OCI-LY3 (cell line): ENCODE measurements around the gene CHD6.

ENCODE experiments used
- H2AFZ ChIP-seq: fragments of 200-600, 300-600 bp; shearing (Covaris generic); 2 replicates; pipeline ENCODE4 v1.6.0; 2014; ENCODE audit warnings: antibody characterized with exemption, low read depth, low read length
- H3K27ac ChIP-seq: fragments of 200-600, 300-600 bp; sonication (generic); 2 replicates; pipeline ENCODE4 v1.5.1; 2014; ENCODE audit warnings: mild to moderate bottlenecking, low read length, moderate library complexity, mixed read lengths
- H3K27me3 ChIP-seq: fragments of 200-600, 300-600 bp; sonication (generic); 2 replicates; pipeline ENCODE4 v1.6.1; 2014; ENCODE audit warnings: low read depth, low read length, mixed read lengths
- H3K36me3 ChIP-seq: fragments of 200-600, 300-600 bp; sonication (generic); replicated peaks from 2 replicates; pipeline ENCODE3; 2014; ENCODE audit warnings: low read depth, low read length, mixed read lengths
- H3K4me1 ChIP-seq: fragments of 300-600, 200-600 bp; sonication (generic); 2 replicates; pipeline ENCODE4 v1.6.1; 2014; ENCODE audit warnings: low read length, mixed read lengths
- H3K4me2 ChIP-seq: fragments of 200-600, 300-600 bp; sonication (generic); 2 replicates; pipeline ENCODE4 v1.6.1; 2014; ENCODE audit warnings: low read length, mixed read lengths
- H3K4me3 ChIP-seq: fragments of 300-600, 200-600 bp; sonication (generic); 2 replicates; pipeline ENCODE4 v1.5.1; 2014; ENCODE audit warnings: antibody characterized with exemption, mild to moderate bottlenecking, low read length, moderate library complexity
- H3K79me2 ChIP-seq: fragments of 300-600, 200-600 bp; shearing (Covaris generic); 2 replicates; pipeline ENCODE4 v1.6.1; 2014; ENCODE audit warnings: mild to moderate bottlenecking, low read length, mixed read lengths
- H3K9ac ChIP-seq: fragments of 300-600, 200-600 bp; shearing (Covaris generic); 2 replicates; pipeline ENCODE4 v1.6.0; 2014; ENCODE audit warnings: mild to moderate bottlenecking, low read length, moderate library complexity
- H3K9me3 ChIP-seq: fragments of 200-600, 300-600 bp; shearing (Covaris generic); 2 replicates; pipeline ENCODE4 v1.6.1; 2014; ENCODE audit warnings: low read length, mixed read lengths; ENCODE audit not compliant: insufficient read depth
- H4K20me1 ChIP-seq: fragments of 200-600, 300-600 bp; sonication (generic); 2 replicates; pipeline ENCODE4 v1.6.1; 2016; ENCODE audit warnings: low read length, mixed read lengths; ENCODE audit not compliant: insufficient read depth
- CTCF ChIP-seq: fragments of 200-600, 300-600 bp; sonication (generic); IDR thresholded peaks from 2 replicates; pipeline ENCODE4 v1.5.1; 2014; ENCODE audit warnings: antibody characterized with exemption, low read length, low read depth
- EZH2phosphoT487 ChIP-seq: fragments of 200-600 bp; shearing (Covaris generic); IDR thresholded peaks from 2 replicates; pipeline ENCODE4 v1.6.1; 2018; ENCODE audit warnings: antibody characterized with exemption, mixed run types, low read depth

The CHD6 gene

GRCh38 chr20:41534170-41534569 is 84.0 kb downstream of the CHD6 start:
- Histone ChIP-seq H3K9ac (no peak overlapping the region), H3K4me1 (no peaks in the 10 kb centered on the region), H3K4me2 (no peak overlapping the region), H4K20me1 (peaks cover 17% of the 10 kb centered on the region; the same call in 1 of the 2 replicates), H3K79me2 (peaks cover 7% of the 10 kb centered on the region), H3K36me3 (peaks cover 40% of the 10 kb centered on the region), H3K4me3 (no peak overlapping the region), H3K27me3 (no peaks in the 10 kb centered on the region), H2AFZ (no peak overlapping the region), H3K9me3 (0 out of 2 replicates have a peak, but pooled peaks cover 3% of the 10 kb centered on the region), H3K27ac (no peak overlapping the region)
- TF ChIP-seq CTCF, result no peak
- no peak for TF ChIP-seq EZH2phosphoT487

- no peak overlapping the region for H3K27ac ChIP-seq
- H3K4me1 ChIP-seq, result no peaks in the 10 kb centered on the region
- H4K20me1 ChIP-seq, result peaks cover 18% of the 10 kb centered on the region; the same call in 1 of the 2 replicates
- TF ChIP-seq EZH2phosphoT487 (no peak), CTCF (no peak)
- H3K9me3 ChIP-seq, result 0 out of 2 replicates have a peak, but pooled peaks cover 3% of the 10 kb centered on the region
- no peaks in the 10 kb centered on the region for H3K27me3 ChIP-seq
- peaks cover 37% of the 10 kb centered on the region for H3K36me3 ChIP-seq
- H3K4me3 ChIP-seq, result no peak overlapping the region
- peaks cover 8% of the 10 kb centered on the region for H3K79me2 ChIP-seq
- H2AFZ ChIP-seq, result no peak overlapping the region
- H3K9ac ChIP-seq, result no peak overlapping the region
- no peak overlapping the region for H3K4me2 ChIP-seq
These were observed 84.5 kb downstream of the CHD6 start for GRCh38 chr20:41533537-41534136.

DNA sequence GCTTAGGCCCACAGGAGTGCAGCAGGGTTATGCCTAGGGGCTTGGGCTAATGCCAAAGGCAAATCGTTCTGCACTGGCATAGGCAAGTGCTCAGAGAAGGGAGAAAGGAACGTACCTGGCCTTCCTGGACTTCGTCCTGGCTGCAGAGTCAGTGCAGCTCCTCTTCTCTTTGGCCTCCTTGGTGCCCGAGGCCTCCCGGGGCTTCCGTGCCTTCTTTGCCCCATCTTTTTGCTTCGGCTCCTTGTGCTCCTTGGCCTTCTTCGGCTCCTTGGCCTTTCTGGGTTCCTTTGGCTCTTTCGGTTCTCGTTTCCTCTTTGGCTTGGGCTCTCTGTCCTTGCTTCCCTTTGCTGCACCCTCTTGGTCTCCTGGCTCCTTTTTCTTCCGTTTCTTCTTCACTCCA is 85.2 kb downstream of the CHD6 start:
- no peak overlapping the region for H3K27ac ChIP-seq
- H3K9me3 ChIP-seq, result 0 out of 2 replicates have a peak, but pooled peaks cover 3% of the 10 kb centered on the region

More for the DNA sequence above, 85.2 kb downstream of the CHD6 start:
- no peak overlapping the region for H3K4me3 ChIP-seq
- H3K9ac ChIP-seq, result no peak overlapping the region
- TF ChIP-seq CTCF, result no peak
- TF ChIP-seq EZH2phosphoT487, result no peak
- peaks cover 8% of the 10 kb centered on the region for H3K79me2 ChIP-seq
- no peaks in the 10 kb centered on the region for H3K27me3 ChIP-seq
- peaks cover 35% of the 10 kb centered on the region for H3K36me3 ChIP-seq
- no peaks in the 10 kb centered on the region for H3K4me1 ChIP-seq
- peaks cover 18% of the 10 kb centered on the region; the same call in 1 of the 2 replicates for H4K20me1 ChIP-seq
- no peak overlapping the region for H3K4me2 ChIP-seq
- no peak overlapping the region for H2AFZ ChIP-seq
